Loucy (cell line): ENCODE results near the gene HIGD1A.

Experiments
- H2AFZ ChIP-seq: fragments of 200-600 bp; sonication (generic); 2 replicates; pipeline ENCODE4 v1.6.0; 2016; ENCODE audit warnings: antibody characterized with exemption, mild to moderate bottlenecking, low read length, moderate library complexity
- H3F3A ChIP-seq: fragments of 200-600 bp; 2 replicates; pipeline ENCODE4 v1.6.0; 2016; ENCODE audit warnings: antibody characterized with exemption, low read depth, mild to moderate bottlenecking
- H3K27me3 ChIP-seq: fragments of 200-600 bp; sonication (generic); 2 replicates; pipeline ENCODE4 v1.6.1; 2014; ENCODE audit warnings: low read length, mild to moderate bottlenecking; ENCODE audit not compliant: insufficient read depth, poor library complexity, severe bottlenecking
- H3K36me3 ChIP-seq: fragments of 200-600 bp; sonication (generic); 2 replicates; pipeline ENCODE4 v1.6.1; 2016; ENCODE audit warnings: low read length; ENCODE audit not compliant: insufficient read depth
- H3K4me1 ChIP-seq: fragments of 200-600 bp; sonication (generic); 2 replicates; pipeline ENCODE4 v1.5.1; 2014; ENCODE audit warnings: low read length, mild to moderate bottlenecking; ENCODE audit not compliant: insufficient read depth, poor library complexity, severe bottlenecking
- H3K4me2 ChIP-seq: fragments of 200-600 bp; sonication (generic); 2 replicates; pipeline ENCODE4 v1.6.0; 2014; ENCODE audit warnings: antibody characterized with exemption, low read length, low read depth, mild to moderate bottlenecking; ENCODE audit not compliant: poor library complexity, severe bottlenecking
- H3K4me3 ChIP-seq: fragments of 200-600 bp; sonication (generic); 2 replicates; pipeline ENCODE4 v1.5.1; 2014; ENCODE audit warnings: low read length, mild to moderate bottlenecking, mixed read lengths; ENCODE audit not compliant: poor library complexity, severe bottlenecking
- H3K79me2 ChIP-seq: fragments of 200-600 bp; sonication (generic); 2 replicates; pipeline ENCODE4 v1.6.1; 2014; ENCODE audit warnings: low read length; ENCODE audit not compliant: insufficient read depth
- H3K9ac ChIP-seq: fragments of 200-600 bp; sonication (generic); 2 replicates; pipeline ENCODE4 v1.6.0; 2014; ENCODE audit warnings: mild to moderate bottlenecking, low read depth, low read length, moderate library complexity; ENCODE audit not compliant: poor library complexity, severe bottlenecking
- H3K9me2 ChIP-seq: fragments of 200-600 bp; sonication (generic); replicated peaks from 2 replicates; pipeline ENCODE4 v1.6.1; 2016; ENCODE audit warnings: low read depth, low read length, mixed read lengths
- H3K9me3 ChIP-seq: fragments of 200-600 bp; sonication (generic); 2 replicates; pipeline ENCODE4 v1.6.1; 2014; ENCODE audit warnings: mild to moderate bottlenecking, antibody characterized with exemption, low read length, low read depth; ENCODE audit not compliant: insufficient read depth
- H4K20me1 ChIP-seq: fragments of 200-600 bp; sonication (generic); 2 replicates; pipeline ENCODE4 v1.6.0; 2014; ENCODE audit warnings: antibody characterized with exemption, low read length, mild to moderate bottlenecking; ENCODE audit not compliant: insufficient read depth, poor library complexity, severe bottlenecking
- CTCF ChIP-seq: fragments of 200-600 bp; sonication (generic); conservative IDR thresholded peaks from 2 replicates; pipeline ENCODE4 v1.5.1; 2014; ENCODE audit warnings: mild to moderate bottlenecking, antibody characterized with exemption, low read length
- EZH2phosphoT487 ChIP-seq: fragments of 200-600 bp; IDR thresholded peaks from 2 replicates; pipeline ENCODE4 v1.6.1; 2018; ENCODE audit warnings: antibody characterized with exemption, mild to moderate bottlenecking, moderate library complexity, borderline replicate concordance

Gene HIGD1A

GRCh38 chr3:42829628-42830436 is 25.5 kb upstream of the HIGD1A start:
- Histone ChIP-seq H3K9me2 (no peaks in the 10 kb centered on the region), H3K79me2 (no peaks in the 10 kb centered on the region), H3K9ac (no peak overlapping the region), H3K4me2 (no peak overlapping the region), H3K9me3 (no peaks in the 10 kb centered on the region), H3K4me1 (peaks cover 7% of the 10 kb centered on the region), H4K20me1 (no peaks in the 10 kb centered on the region), H3K4me3 (no peak overlapping the region), H3K27me3 (no peaks in the 10 kb centered on the region), H3K36me3 (no peaks in the 10 kb centered on the region), H2AFZ (0 out of 2 replicates have a peak overlapping the region, but pooled peaks have one; percentile 79), H3F3A (no peaks in the 10 kb centered on the region)
- TF ChIP-seq CTCF: no peak
- TF ChIP-seq EZH2phosphoT487: no peak

GRCh38 chr3:42829083-42829627 is 24.9 kb upstream of the HIGD1A start:
- TF ChIP-seq CTCF: no peak
- TF ChIP-seq EZH2phosphoT487: no peak
- no peak overlapping the region for H3K4me2 ChIP-seq

GRCh38 chr3:42827654-42828053 is 23.4 kb upstream of the HIGD1A start:
- no peaks in the 10 kb centered on the region for H3K79me2 ChIP-seq
- H3K9me2 ChIP-seq: no peaks in the 10 kb centered on the region
- TF ChIP-seq EZH2phosphoT487 (no peak), CTCF (no peak)
- no peaks in the 10 kb centered on the region for H3K9me3 ChIP-seq
- no peaks in the 10 kb centered on the region for H4K20me1 ChIP-seq
- no peak overlapping the region for H3K4me3 ChIP-seq
- H3K4me2 ChIP-seq: no peak overlapping the region
- H3K27me3 ChIP-seq: no peaks in the 10 kb centered on the region
- H3F3A ChIP-seq: no peaks in the 10 kb centered on the region
- H2AFZ ChIP-seq: no peak overlapping the region
- H3K4me1 ChIP-seq: peaks cover 7% of the 10 kb centered on the region
- no peaks in the 10 kb centered on the region for H3K36me3 ChIP-seq
- H3K9ac ChIP-seq: no peak overlapping the region

More at GRCh38 chr3:42829083-42829627, 24.9 kb upstream of the HIGD1A start:
- H3K4me1 ChIP-seq: peaks cover 7% of the 10 kb centered on the region
- no peaks in the 10 kb centered on the region for H3K36me3 ChIP-seq
- no peaks in the 10 kb centered on the region for H3K79me2 ChIP-seq
- no peaks in the 10 kb centered on the region for H3F3A ChIP-seq
- no peaks in the 10 kb centered on the region for H3K9me2 ChIP-seq
- H3K27me3 ChIP-seq: no peaks in the 10 kb centered on the region
- no peak overlapping the region for H3K4me3 ChIP-seq
- no peaks in the 10 kb centered on the region for H3K9me3 ChIP-seq
- H3K9ac ChIP-seq: no peak overlapping the region
- H2AFZ ChIP-seq: no peak overlapping the region
- H4K20me1 ChIP-seq: no peaks in the 10 kb centered on the region
